SK-N-SH (cell line): Measurements from ENCODE around the gene MARCHF10. TPM values are rescaled to one million over a fixed set of nuclear protein-coding genes. Genes with fewer than 3 reads are reported as not detected.

Experiments used
- CTCF ChIA-PET: fragments of 300-600, 350-600 bp; formaldehyde crosslinking; extraction: SDS; loops from one replicate; lab custom pipeline; 2021; lab: Yijun Ruan, JAX
- POLR2A ChIA-PET: fragments of 350-600 bp; sonication (Branson Sonifier 250); formaldehyde crosslinking; extraction: SDS; loops from one replicate; lab custom pipeline; 2020; ENCODE audit warnings: antibody characterized with exemption, inconsistent platforms; lab: Yijun Ruan, JAX
- DNase-seq: peaks from one replicate; pipeline ENCODE4 v3.0.0; 2012
- H2AFZ ChIP-seq: fragments of 200-600 bp; sonication (generic); 2 replicates; pipeline ENCODE4 v1.8.1; 2016; ENCODE audit warnings: antibody characterized with exemption, mild to moderate bottlenecking, low read depth
- H3F3A ChIP-seq: fragments of 200-600 bp; sonication (generic); replicated peaks from 2 replicates; pipeline ENCODE3; 2016; ENCODE audit warnings: antibody characterized with exemption, mild to moderate bottlenecking; ENCODE audit not compliant: insufficient read depth
- H3K27ac ChIP-seq, 2 experiments: fragments of 200-500 bp in 1 of 2; fragments of 200-600 bp in 1 of 2; sonication (Bioruptor generic) in 1 of 2; sonication (generic), shearing (Covaris generic) in 1 of 2; 2 replicates each; pipeline versions ENCODE4 v1.5.1 to v1.6.1; 2014 to 2016; ENCODE audit warnings: low read depth in 2 of 2, inconsistent platforms in 1 of 2, low read length in 1 of 2, mild to moderate bottlenecking in 1 of 2, mixed read lengths in 1 of 2
- H3K27me3 ChIP-seq: fragments of 200-600 bp; sonication (generic), shearing (Covaris generic); 2 replicates; pipeline ENCODE4 v1.6.1; 2016; ENCODE audit warnings: mixed run types; ENCODE audit not compliant: insufficient read depth
- H3K36me3 ChIP-seq, 2 experiments: fragments of 200-500 bp in 1 of 2; fragments of 200-600 bp in 1 of 2; sonication (Bioruptor generic) in 1 of 2; sonication (generic) in 1 of 2; replicated peaks in 1 of 2; 2 replicates each; pipeline versions ENCODE3 to v1.5.1; 2014 to 2016; ENCODE audit warnings: low read length in 1 of 2, mild to moderate bottlenecking in 1 of 2; ENCODE audit not compliant: insufficient read depth in 2 of 2, control insufficient read depth in 1 of 2
- H3K4me1 ChIP-seq, 2 experiments: fragments of 200-500 bp in 1 of 2; fragments of 200-600 bp in 1 of 2; sonication (Bioruptor generic) in 1 of 2; sonication (generic), shearing (Covaris generic) in 1 of 2; 2 replicates each; pipeline versions ENCODE4 v1.5.1 to v1.6.1; 2014 to 2016; ENCODE audit warnings: low read depth in 1 of 2, low read length in 1 of 2, mixed run types in 1 of 2; ENCODE audit not compliant: insufficient read depth in 2 of 2, control insufficient read depth in 1 of 2
- H3K4me2 ChIP-seq: fragments of 200-600 bp; sonication (generic), shearing (Covaris generic); 2 replicates; pipeline ENCODE4 v1.6.1; 2017; ENCODE audit warnings: mixed run types
- H3K4me3 ChIP-seq, 2 experiments: fragments of 200-500 bp in 1 of 2; fragments of 200-600 bp in 1 of 2; sonication (Bioruptor generic) in 1 of 2; sonication (generic), shearing (Covaris generic) in 1 of 2; 2 replicates each; pipeline versions ENCODE4 v1.5.1 to v1.8.1; 2014 to 2016; ENCODE audit warnings: low read depth in 2 of 2, inconsistent platforms in 1 of 2, low read length in 1 of 2, mild to moderate bottlenecking in 1 of 2, mixed read lengths in 1 of 2, moderate library complexity in 1 of 2
- H3K79me2 ChIP-seq: fragments of 200-600 bp; sonication (generic); 2 replicates; pipeline ENCODE4 v1.8.1; 2017; ENCODE audit warnings: mild to moderate bottlenecking; ENCODE audit not compliant: insufficient read depth
- H3K9ac ChIP-seq: fragments of 200-600 bp; sonication (generic); 2 replicates; pipeline ENCODE4 v1.6.1; 2017; ENCODE audit warnings: mixed run types
- H3K9me2 ChIP-seq: fragments of 200-600 bp; sonication (generic); 2 replicates; pipeline ENCODE4 v1.6.1; 2017; ENCODE audit warnings: mixed run types
- H3K9me3 ChIP-seq: fragments of 200-600 bp; sonication (generic); 2 replicates; pipeline ENCODE4 v1.6.1; 2017; ENCODE audit warnings: mixed run types, mild to moderate bottlenecking, moderate library complexity
- H4K20me1 ChIP-seq: fragments of 200-600 bp; sonication (generic); 2 replicates; pipeline ENCODE4 v1.6.1; 2017; ENCODE audit warnings: mild to moderate bottlenecking, mixed run types; ENCODE audit not compliant: insufficient read depth
- CHD2 ChIP-seq: fragments of 150-350 bp; IDR thresholded peaks from 2 replicates; pipeline ENCODE4 v1.6.1; 2018; ENCODE audit warnings: low read length; ENCODE audit not compliant: partially characterized antibody
- CTCF ChIP-seq: fragments of 200-600 bp; sonication (generic); IDR thresholded peaks from 2 replicates; pipeline ENCODE4 v1.6.1; 2017; ENCODE audit warnings: antibody characterized with exemption, mild to moderate bottlenecking, moderate library complexity
- EP300 ChIP-seq, 2 experiments: IDR thresholded peaks; 2 replicates each; pipeline versions ENCODE4 v1.4.0 to v1.6.1; 2012; ENCODE audit warnings: borderline replicate concordance in 1 of 2, low read depth in 1 of 2, low read length in 1 of 2
- EZH2phosphoT487 ChIP-seq: fragments of 200-600 bp; sonication (generic); IDR thresholded peaks from 2 replicates; pipeline ENCODE4 v1.6.1; 2017; ENCODE audit warnings: low read depth, mixed run types, mild to moderate bottlenecking, antibody characterized with exemption, moderate library complexity, borderline replicate concordance
- GABPA ChIP-seq: IDR thresholded peaks from 2 replicates; pipeline ENCODE4 v1.4.0; 2012; ENCODE audit warnings: low read depth, mild to moderate bottlenecking
- GATA2 ChIP-seq: sonication (generic); formaldehyde crosslinking; IDR thresholded peaks from 2 replicates; pipeline ENCODE4 v1.5.0; 2020; ENCODE audit warnings: mild to moderate bottlenecking, missing genetic modification reagents
- JUND ChIP-seq: IDR thresholded peaks from 2 replicates; pipeline ENCODE4 v1.4.0; 2012
- POLR2AphosphoS5 ChIP-seq: IDR thresholded peaks from 2 replicates; pipeline ENCODE4 v1.6.1; 2012; ENCODE audit warnings: low read depth, low read length
- RFX5 ChIP-seq: IDR thresholded peaks from 2 replicates; pipeline ENCODE4 v1.6.1; 2012; ENCODE audit warnings: mild to moderate bottlenecking, improper control_type of control experiment, low read length
- SMC3 ChIP-seq: IDR thresholded peaks from 2 replicates; pipeline ENCODE4 v1.6.1; 2012; ENCODE audit warnings: low read depth, low read length, improper control_type of control experiment
- TCF12 ChIP-seq: IDR thresholded peaks from 2 replicates; pipeline ENCODE4 v1.4.0; 2012
- USF2 ChIP-seq: fragments of 150-350 bp; IDR thresholded peaks from 2 replicates; pipeline ENCODE4 v1.6.1; 2017; ENCODE audit warnings: antibody characterized with exemption, low read length, low read depth, borderline replicate concordance
- YY1 ChIP-seq: IDR thresholded peaks from 2 replicates; pipeline ENCODE4 v1.4.0; 2012; ENCODE audit warnings: low read depth, mild to moderate bottlenecking
- WGBS: methylation state at CpG from one replicate; pipeline ENCODE4 v1.1.6; 2017; ENCODE audit warnings: low lambda C conversion rate; 5-methylcytosine and 5-hydroxymethylcytosine counted together
- polyA plus RNA-seq, 3 experiments: library from polyadenylated mRNA; depleted of rRNA; stranded (reverse); fragments of >200 nt; gene quantifications; 2 replicates each; pipeline ENCODE4 v1.2.3, GENCODE V29; 2012

Gene MARCHF10
- polyA plus RNA-seq (2012; rRNA removed) = 0.05 and 0.16 TPM in 2 replicates
- 0.21 and 0.30 TPM in 2 replicates for polyA plus RNA-seq (2012; cell fraction: cytosol; rRNA removed)
- 0.76 and 1.2 TPM in 2 replicates for polyA plus RNA-seq (2012; cell fraction: nucleus; rRNA removed)

- H3K9me3 ChIP-seq = no peaks in the 10 kb centered on the region
- CTCF ChIA-PET = no interaction called here
- no peak within 1 kb of the TSS for H3K27ac ChIP-seq
- no peaks in the 10 kb centered on the region; a peak in 1 of 4 replicates for H3K4me1 ChIP-seq
- no peak for TF ChIP-seq CTCF
- no peak for TF ChIP-seq RFX5
- TF ChIP-seq SMC3 = no peak
- TF ChIP-seq TCF12 = no peak
- H3F3A ChIP-seq = no peaks in the 10 kb centered on the region
- no peaks in the 10 kb centered on the region for H3K36me3 ChIP-seq
- POLR2A ChIA-PET = no interaction called here
- H3K79me2 ChIP-seq = no peaks in the 10 kb centered on the region
- H3K4me2 ChIP-seq = no peak within 1 kb of the TSS
- H4K20me1 ChIP-seq = no peaks in the 10 kb centered on the region
- 77% methylated on average over 56 of the region's 57 CpGs for WGBS
- no peak within 1 kb of the TSS for H2AFZ ChIP-seq
- peak; percentile 68 for DNase-seq
- H3K4me3 ChIP-seq = no peak within 1 kb of the TSS
- no peaks in the 10 kb centered on the region for H3K27me3 ChIP-seq
- H3K9ac ChIP-seq = no peak within 1 kb of the TSS
- no peaks in the 10 kb centered on the region for H3K9me2 ChIP-seq
Measured at GRCh38 chr17:62807812-62808575, at the start of gene MARCHF10. MARCHF10 (minus strand) TSS chr17:62808314; CDS start chr17:62801735, 6,579 bp downstream.

GRCh38 chr17:62857526-62857925, 49.4 kb upstream of the MARCHF10 start:
- Histone ChIP-seq H3K4me1 (no peaks in the 10 kb centered on the region; a peak in 1 of 4 replicates), H3K9me3 (no peaks in the 10 kb centered on the region), H3K9me2 (no peaks in the 10 kb centered on the region), H4K20me1 (no peaks in the 10 kb centered on the region), H3K27ac (no peak overlapping the region), H3K9ac (no peak overlapping the region), H3K27me3 (no peaks in the 10 kb centered on the region), H3F3A (no peaks in the 10 kb centered on the region), H3K79me2 (no peaks in the 10 kb centered on the region), H3K4me2 (no peak overlapping the region), H3K36me3 (no peaks in the 10 kb centered on the region), H2AFZ (no peak overlapping the region), H3K4me3 (no peak overlapping the region)
- ChIA-PET POLR2A (no interaction called here), CTCF (no interaction called here)
- no peak for DNase-seq
- 91% methylated on average over 6 of the region's 6 CpGs for WGBS
- TF ChIP-seq JUND (no peak), TCF12 (no peak), POLR2AphosphoS5 (no peak), EP300 (IDR thresholded peaks at IDR 0.05; ENCODE audit: borderline replicate concordance in 1 of 2, low read depth in 1 of 2, low read length in 1 of 2) (no peak), EZH2phosphoT487 (no peak), CHD2 (no peak), YY1 (no peak), GABPA (no peak), USF2 (no peak), RFX5 (no peak), GATA2 (CRISPR knock-in tag) (no peak)
